IMR-90 (cell line): ENCODE measurements around the gene FARS2. TPM values are rescaled to one million over a fixed set of nuclear protein-coding genes. Genes with fewer than 3 reads are reported as not detected.

Experiments used
- ATAC-seq: fragments of 200-7000 bp; cut with Tn5 transposase; 2 replicates; pipeline ENCODE4 v1.9.1; 2020; ENCODE audit warnings: low read depth, mild to moderate bottlenecking, moderate library complexity
- BruUV-seq: library from RNA; stranded (reverse); fragments of 400-500 nt; replicated peaks from 2 replicates; lab custom pipeline; 2021; lab: Mats Ljungman, UMichigan
- CTCF ChIA-PET: fragments of 300-600 bp; formaldehyde crosslinking; extraction: SDS; loops from one replicate; lab custom pipeline; 2021; ENCODE audit warnings: antibody characterized with exemption; lab: Yijun Ruan, JAX
- POLR2A ChIA-PET: fragments of 300-600 bp; sonication (Branson Sonifier 250); formaldehyde crosslinking; loops from one replicate; lab custom pipeline; 2022; ENCODE audit warnings: antibody characterized with exemption; ENCODE audit not compliant: unreplicated experiment; lab: Charles Lee
- DNase-seq: peaks from one replicate; pipeline ENCODE4 v3.0.0; 2013
- H2AFZ ChIP-seq: replicated peaks from 2 replicates; pipeline ENCODE3; 2013; ENCODE audit warnings: low read length, mild to moderate bottlenecking; ENCODE audit not compliant: poor library complexity
- H2AK5ac ChIP-seq: 2 replicates; pipeline ENCODE4 v1.6.1; 2013; ENCODE audit warnings: low read depth, low read length, inconsistent platforms
- H2AK9ac ChIP-seq: replicated peaks from 2 replicates; pipeline ENCODE3; 2013; ENCODE audit warnings: mild to moderate bottlenecking, low read depth, low read length, moderate library complexity; ENCODE audit not compliant: poor library complexity
- H2BK120ac ChIP-seq: 2 replicates; pipeline ENCODE4 v1.6.1; 2013; ENCODE audit warnings: low read depth, low read length, inconsistent platforms
- H2BK15ac ChIP-seq: 3 replicates; pipeline ENCODE4 v1.6.1; 2013; ENCODE audit warnings: low read depth, low read length, inconsistent platforms
- H2BK20ac ChIP-seq: 2 replicates; pipeline ENCODE4 v1.6.1; 2013; ENCODE audit warnings: low read depth, mild to moderate bottlenecking, inconsistent platforms, low read length, moderate library complexity
- H2BK5ac ChIP-seq: 2 replicates; pipeline ENCODE4 v1.6.1; 2013; ENCODE audit warnings: mild to moderate bottlenecking, low read depth, low read length, inconsistent platforms; ENCODE audit not compliant: poor library complexity, severe bottlenecking
- H3K14ac ChIP-seq: replicated peaks from 2 replicates; pipeline ENCODE4 v1.6.1; 2013; ENCODE audit warnings: low read depth, low read length, inconsistent platforms
- H3K18ac ChIP-seq: 2 replicates; pipeline ENCODE4 v1.6.1; 2013; ENCODE audit warnings: low read depth, low read length, control low read depth
- H3K23ac ChIP-seq: 2 replicates; pipeline ENCODE4 v1.6.1; 2013; ENCODE audit warnings: low read depth, low read length, inconsistent platforms
- H3K27ac ChIP-seq: 2 replicates; pipeline ENCODE4 v1.5.1; 2013; ENCODE audit warnings: mild to moderate bottlenecking, control low read depth, low read length; ENCODE audit not compliant: insufficient read depth
- H3K27me3 ChIP-seq: 2 replicates; pipeline ENCODE4 v1.6.1; 2013; ENCODE audit warnings: low read length; ENCODE audit not compliant: control insufficient read depth, insufficient read depth
- H3K36me3 ChIP-seq: 2 replicates; pipeline ENCODE4 v1.6.1; 2013; ENCODE audit warnings: low read length, mixed read lengths; ENCODE audit not compliant: control insufficient read depth, insufficient read depth
- H3K4ac ChIP-seq: 2 replicates; pipeline ENCODE4 v1.6.1; 2013; ENCODE audit warnings: low read depth, low read length, inconsistent platforms
- H3K4me1 ChIP-seq: 2 replicates; pipeline ENCODE4 v1.6.1; 2013; ENCODE audit warnings: low read length, mixed read lengths; ENCODE audit not compliant: control insufficient read depth, insufficient read depth
- H3K4me2 ChIP-seq: 2 replicates; pipeline ENCODE4 v1.6.1; 2013; ENCODE audit warnings: low read depth, mild to moderate bottlenecking, control low read depth, low read length, moderate library complexity
- H3K4me3 ChIP-seq: 2 replicates; pipeline ENCODE4 v1.5.1; 2013; ENCODE audit warnings: low read depth, mild to moderate bottlenecking, control low read depth, low read length, moderate library complexity; ENCODE audit not compliant: insufficient read depth
- H3K56ac ChIP-seq: 2 replicates; pipeline ENCODE4 v1.6.1; 2013; ENCODE audit warnings: low read length, inconsistent platforms; ENCODE audit not compliant: insufficient read depth; ENCODE audit errors: extremely low read depth
- H3K79me1 ChIP-seq, 2 experiments: 2 replicates each; pipeline ENCODE4 v1.6.1; 2013; ENCODE audit warnings: low read length in 2 of 2, inconsistent platforms in 1 of 2, low read depth in 1 of 2
- H3K9ac ChIP-seq: 2 replicates; pipeline ENCODE4 v1.6.1; 2013; ENCODE audit warnings: low read depth, low read length, control low read depth
- H3K9me1 ChIP-seq: 2 replicates; pipeline ENCODE4 v1.6.1; 2013; ENCODE audit warnings: low read length, inconsistent platforms; ENCODE audit not compliant: insufficient read depth
- H3K9me3 ChIP-seq: 2 replicates; pipeline ENCODE4 v1.6.1; 2013; ENCODE audit warnings: low read length; ENCODE audit not compliant: control insufficient read depth, insufficient read depth
- H4K20me1 ChIP-seq: 2 replicates; pipeline ENCODE4 v1.6.1; 2013; ENCODE audit warnings: low read length, inconsistent platforms; ENCODE audit not compliant: insufficient read depth
- H4K5ac ChIP-seq: 2 replicates; pipeline ENCODE4 v1.6.1; 2013; ENCODE audit warnings: mild to moderate bottlenecking, low read depth, low read length, control low read depth
- H4K8ac ChIP-seq, 2 experiments: 2 replicates each; pipeline ENCODE4 v1.6.1; 2013; ENCODE audit warnings: low read depth in 2 of 2, low read length in 2 of 2, control low read depth in 1 of 2, inconsistent platforms in 1 of 2
- H4K91ac ChIP-seq: 2 replicates; pipeline ENCODE4 v1.6.1; 2013; ENCODE audit warnings: low read depth, low read length, inconsistent platforms; ENCODE audit not compliant: insufficient read depth
- BHLHE40 ChIP-seq: fragments of 150-350 bp; IDR thresholded peaks from 2 replicates; pipeline ENCODE4 v1.6.1; 2016; ENCODE audit warnings: mild to moderate bottlenecking, low read depth, low read length
- CEBPB ChIP-seq: IDR thresholded peaks from 2 replicates; pipeline ENCODE4 v1.6.1; 2012; ENCODE audit warnings: low read depth, low read length, improper control_type of control experiment
- CTCF ChIP-seq: conservative IDR thresholded peaks from 2 replicates; pipeline ENCODE4 v1.5.1; 2012; ENCODE audit warnings: mild to moderate bottlenecking, low read depth, low read length, improper control_type of control experiment
- ELK1 ChIP-seq: fragments of 150-350 bp; IDR thresholded peaks from 2 replicates; pipeline ENCODE4 v1.6.1; 2016; ENCODE audit warnings: low read depth, mild to moderate bottlenecking, low read length, moderate library complexity, borderline replicate concordance
- FOS ChIP-seq: fragments of 150-350 bp; IDR thresholded peaks from 2 replicates; pipeline ENCODE4 v1.6.1; 2016; ENCODE audit warnings: low read depth, low read length
- MAFK ChIP-seq: IDR thresholded peaks from 2 replicates; pipeline ENCODE4 v1.6.1; 2012; ENCODE audit warnings: low read depth, low read length, improper control_type of control experiment
- NFE2L2 ChIP-seq: fragments of 150-350 bp; IDR thresholded peaks from 2 replicates; pipeline ENCODE4 v1.6.1; 2016; ENCODE audit warnings: low read depth, mild to moderate bottlenecking, low read length
- POLR2A ChIP-seq: IDR thresholded peaks from 2 replicates; pipeline ENCODE4 v1.6.1; 2012; ENCODE audit warnings: mild to moderate bottlenecking, low read depth, low read length
- RAD21 ChIP-seq: IDR thresholded peaks from 2 replicates; pipeline ENCODE4 v1.6.1; 2012; ENCODE audit warnings: low read length, improper control_type of control experiment
- RCOR1 ChIP-seq: IDR thresholded peaks from 2 replicates; pipeline ENCODE4 v1.6.1; 2012; ENCODE audit warnings: mild to moderate bottlenecking, low read length, improper control_type of control experiment; ENCODE audit not compliant: insufficient replicate concordance
- RFX5 ChIP-seq: IDR thresholded peaks from 2 replicates; pipeline ENCODE4 v1.8.0; 2012; ENCODE audit warnings: low read depth, mild to moderate bottlenecking, low read length, moderate library complexity
- SMC3 ChIP-seq: fragments of 150-350 bp; IDR thresholded peaks from 2 replicates; pipeline ENCODE4 v1.6.1; 2016; ENCODE audit warnings: low read depth, mild to moderate bottlenecking, antibody characterized with exemption, low read length, moderate library complexity
- USF2 ChIP-seq: fragments of 150-350 bp; IDR thresholded peaks from 2 replicates; pipeline ENCODE4 v1.6.1; 2017; ENCODE audit warnings: mild to moderate bottlenecking, antibody characterized with exemption, low read length, low read depth
- WGBS, 2 experiments: methylation state at CpG; one replicate each; pipeline versions ENCODE4 v1.1.5 to v1.1.7; 2013; ENCODE audit warnings: missing lambda C conversion rate in 2 of 2; ENCODE audit not compliant: insufficient read length in 1 of 2; ENCODE audit errors: extremely low coverage in 2 of 2; 5-methylcytosine and 5-hydroxymethylcytosine counted together
- dilution Hi-C: fragments of 300-500 bp; cut with HindIII; formaldehyde crosslinking; loops from one replicate; pipeline ENCODE4 v1.14.3; 2018; ENCODE audit warnings: low sequenced_read_pairs; ENCODE audit not compliant: unreplicated experiment
- in situ Hi-C: fragments of 300-500 bp; cut with MboI; formaldehyde crosslinking; loops from 3 replicates; pipeline ENCODE4 v1.14.3; 2019; ENCODE audit warnings: low sequenced_read_pairs, inconsistent platforms, mixed read lengths
- intact Hi-C: fragments of 100-400 bp; cut with micrococcal nuclease; formaldehyde crosslinking; loops from 2 replicates; pipeline ENCODE4 v1.10.0; 2022
- polyA plus RNA-seq, 3 experiments: library from polyadenylated mRNA; depleted of rRNA; stranded (reverse); fragments of >200 nt; gene quantifications; 2 replicates each; pipeline ENCODE4 v1.2.3, GENCODE V29; 2012; ENCODE audit warnings: low replicate concordance in 1 of 3
- total RNA-seq: library from RNA; depleted of rRNA; stranded (reverse); fragments of >200 nt; gene quantifications from 2 replicates; pipeline ENCODE4 v1.2.3, GENCODE V29; 2012

Gene FARS2
- total and polyA plus RNA-seq, 2 of the 4 experiments (the other 2 are of a cell fraction) = 12.1 to 28.9 TPM

- H3K14ac ChIP-seq = no peak overlapping the region
- H2BK15ac ChIP-seq = no peak overlapping the region
- H2BK5ac ChIP-seq = no peak overlapping the region
- H2BK120ac ChIP-seq = no peak overlapping the region
- H2AK5ac ChIP-seq = no peak overlapping the region
- no peak for TF ChIP-seq NFE2L2
- TF ChIP-seq USF2 = no peak
- no peak for TF ChIP-seq MAFK
- TF ChIP-seq SMC3 = no peak
- no peak for TF ChIP-seq POLR2A
- no peak for TF ChIP-seq ELK1
- TF ChIP-seq RAD21 = no peak
- no peak for TF ChIP-seq CTCF
- TF ChIP-seq RCOR1 = no peak
- TF ChIP-seq CEBPB = no peak
- TF ChIP-seq FOS = no peak
- no peak for TF ChIP-seq BHLHE40
- TF ChIP-seq RFX5 = no peak
- no peaks in the 10 kb centered on the region for H3K79me1 ChIP-seq
- intact Hi-C loops (no loop called here), dilution Hi-C loops (no loop called here), in situ Hi-C loops (no loop called here)
- no peaks in the 10 kb centered on the region for H3K36me3 ChIP-seq
- H3K18ac ChIP-seq = no peak overlapping the region
- no peak overlapping the region for H3K56ac ChIP-seq
- H3K27me3 ChIP-seq = no peaks in the 10 kb centered on the region
- H3K9ac ChIP-seq = no peak overlapping the region
- BruUV-seq = no TSS peak
- ATAC-seq (no peak), DNase-seq (no peak)
- no peak overlapping the region for H4K8ac ChIP-seq
- H2AK9ac ChIP-seq = no peak overlapping the region
- no peak overlapping the region for H3K4ac ChIP-seq
- H3K9me3 ChIP-seq = no peaks in the 10 kb centered on the region
- H3K4me2 ChIP-seq = no peak overlapping the region
- H3K27ac ChIP-seq = no peak overlapping the region
- CTCF ChIA-PET = no interaction called here
- H3K9me1 ChIP-seq = no peaks in the 10 kb centered on the region
- 89% methylated on average over 3 of the region's 7 CpGs; no CpG with 5 or more reads in 1 of the 2 experiments for WGBS, 2 experiments
- H2AFZ ChIP-seq = no peak overlapping the region
- no peak overlapping the region for H3K23ac ChIP-seq
- POLR2A ChIA-PET = no interaction called here
- no peak overlapping the region for H4K5ac ChIP-seq
- no peaks in the 10 kb centered on the region for H3K4me1 ChIP-seq
- no peak overlapping the region for H3K4me3 ChIP-seq
- H2BK20ac ChIP-seq = no peak overlapping the region
- H4K20me1 ChIP-seq = no peaks in the 10 kb centered on the region
- H4K91ac ChIP-seq = no peak overlapping the region
These were observed 517.6 kb downstream of the FARS2 start for GRCh38 chr6:5778906-5779305.
